ENCODE measurements around the gene CAMTA1.

The CAMTA1 gene

GRCh38 chr1:7568901-7569524 lies 783.8 kb downstream of the CAMTA1 start (continued):
- TF ChIP-seq ZNF513 (tag by site-specific recombination; IDR thresholded peaks at IDR 0.05) = peak; percentile 91
- TF ChIP-seq ZNF707 (tag by site-specific recombination; IDR thresholded peaks at IDR 0.05) = peak; percentile 14; the same call in 1 of the 2 replicates
- TF ChIP-seq KLF9 (tag by site-specific recombination; IDR thresholded peaks at IDR 0.05; ENCODE audit: low read depth) = 0 out of 2 replicates have a peak, but pooled peaks have one; percentile 11
- TF ChIP-seq ZNF747 (tag by site-specific recombination; IDR thresholded peaks at IDR 0.05) = peak; percentile 62; the same call in 1 of the 2 replicates
- TF ChIP-seq SETDB1 (IDR thresholded peaks at IDR 0.05; ENCODE audit: insufficient read length, low read length) = no peak
- no peak for TF ChIP-seq MZF1 (tag by site-specific recombination; IDR thresholded peaks at IDR 0.05; ENCODE audit: borderline replicate concordance)
- no peak for TF ChIP-seq ZNF76 (tag by site-specific recombination; IDR thresholded peaks at IDR 0.05; ENCODE audit: borderline replicate concordance, low read depth)
- TF ChIP-seq ZNF19 (tag by site-specific recombination; IDR thresholded peaks at IDR 0.05; ENCODE audit: low read depth) = no peak
- TF ChIP-seq ZNF433 (tag by site-specific recombination; IDR thresholded peaks at IDR 0.05; ENCODE audit: low read depth) = no peak
- TF ChIP-seq ZNF501 (tag by site-specific recombination; IDR thresholded peaks at IDR 0.05) = no peak
- TF ChIP-seq ZNF529 (tag by site-specific recombination; IDR thresholded peaks at IDR 0.05; ENCODE audit: insufficient replicate concordance) = no peak
- TF ChIP-seq ZBTB20 (tag by site-specific recombination; IDR thresholded peaks at IDR 0.05) = no peak
- TF ChIP-seq ZNF558 (tag by site-specific recombination; IDR thresholded peaks at IDR 0.05) = no peak
- TF ChIP-seq TRIM28 (IDR thresholded peaks at IDR 0.05; ENCODE audit: borderline replicate concordance, low read length) = no peak
- TF ChIP-seq RBAK (tag by site-specific recombination; IDR thresholded peaks at IDR 0.05) = 0 out of 2 replicates have a peak, but pooled peaks have one; percentile 46
- no peak for TF ChIP-seq ZNF792 (tag by site-specific recombination; IDR thresholded peaks at IDR 0.05)
- no peak for TF ChIP-seq PRDM1 (tag by site-specific recombination; IDR thresholded peaks at IDR 0.05)
- no peak for TF ChIP-seq PRDM6 (tag by site-specific recombination; IDR thresholded peaks at IDR 0.05)
- TF ChIP-seq YY2 (tag by site-specific recombination; IDR thresholded peaks at IDR 0.05) = peak; percentile 26; the same call in 1 of the 2 replicates
- no peak for TF ChIP-seq ZNF335 (tag by site-specific recombination; conservative IDR thresholded peaks at IDR 0.05)
- no peak for TF ChIP-seq ZNF561 (tag by site-specific recombination; IDR thresholded peaks at IDR 0.05; ENCODE audit: borderline replicate concordance)
- no peak for TF ChIP-seq ZNF214 (tag by site-specific recombination; IDR thresholded peaks at IDR 0.05; ENCODE audit: borderline replicate concordance)
- no peak for TF ChIP-seq ZNF521 (tag by site-specific recombination; IDR thresholded peaks at IDR 0.05)
- TF ChIP-seq ZNF112 (tag by site-specific recombination; IDR thresholded peaks at IDR 0.05) = no peak
- no peak for TF ChIP-seq ZNF274 (IDR thresholded peaks at IDR 0.05; ENCODE audit: low read length)
- TF ChIP-seq ZNF274 (tag by site-specific recombination; IDR thresholded peaks at IDR 0.05; ENCODE audit: borderline replicate concordance) = no peak
- no peak for TF ChIP-seq ZNF37A (tag by site-specific recombination; IDR thresholded peaks at IDR 0.05)
- TF ChIP-seq ZNF175 (tag by site-specific recombination; IDR thresholded peaks at IDR 0.05) = peak; percentile 90; the same call in 1 of the 2 replicates
- TF ChIP-seq ZNF366 (tag by site-specific recombination; conservative IDR thresholded peaks at IDR 0.05) = no peak; the same call in 1 of the 2 replicates
- no peak for TF ChIP-seq OVOL3 (tag by site-specific recombination; IDR thresholded peaks at IDR 0.05)
- TF ChIP-seq ZBTB21 (tag by site-specific recombination; IDR thresholded peaks at IDR 0.05) = no peak
- TF ChIP-seq ZNF211 (tag by site-specific recombination; IDR thresholded peaks at IDR 0.05; ENCODE audit: low read depth) = no peak

All from HEK293 (cell line).